NOMO-1 (cell line): ENCODE results near the gene SORBS2.

Source experiments
- DNase-seq, 2 experiments: peaks; one replicate each; lab custom pipeline; 2025; ENCODE audit not compliant: unreplicated experiment in 2 of 2; lab: John Stamatoyannopoulos, UW

The SORBS2 gene

DNA sequence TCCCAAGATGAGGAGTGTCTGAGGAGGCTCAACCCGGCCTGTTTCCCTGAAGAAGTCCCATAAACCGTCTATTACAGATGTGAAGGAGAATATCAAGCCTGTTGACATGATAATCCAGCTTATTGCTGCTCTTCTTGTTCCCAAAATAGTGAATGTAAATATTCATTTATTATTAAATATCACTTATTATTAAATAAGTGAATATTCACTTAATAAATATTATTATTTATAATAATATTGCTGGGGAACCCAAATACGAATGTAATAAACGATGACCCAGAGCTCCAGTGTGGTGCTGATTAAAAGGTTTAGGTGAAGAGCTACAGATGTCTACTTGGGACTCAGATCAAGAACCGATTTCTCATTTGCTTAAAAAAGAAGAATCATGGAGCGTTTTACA, 23.8 kb upstream of the SORBS2 start:
- DNase-seq, result no peak

DNA sequence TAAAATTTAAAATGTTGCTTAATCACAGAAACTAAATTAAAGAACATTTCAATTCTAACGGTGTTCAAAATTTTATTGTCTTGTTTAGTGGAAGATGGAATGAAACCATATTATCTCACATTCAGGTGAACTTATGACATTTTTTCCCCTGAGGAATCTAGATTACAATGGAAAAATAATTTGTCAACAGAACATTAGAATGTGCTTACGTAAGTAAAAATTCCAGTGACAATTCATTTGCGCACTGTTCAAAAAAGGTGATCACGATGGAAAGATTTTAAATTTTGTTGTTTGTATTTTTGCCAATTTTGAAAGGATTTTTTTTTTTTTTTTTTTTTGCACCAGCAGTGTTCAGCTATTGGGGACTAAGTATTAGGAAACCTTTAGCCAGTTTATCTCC, 23.3 kb upstream of the SORBS2 start:
- DNase-seq, result no peak

DNA sequence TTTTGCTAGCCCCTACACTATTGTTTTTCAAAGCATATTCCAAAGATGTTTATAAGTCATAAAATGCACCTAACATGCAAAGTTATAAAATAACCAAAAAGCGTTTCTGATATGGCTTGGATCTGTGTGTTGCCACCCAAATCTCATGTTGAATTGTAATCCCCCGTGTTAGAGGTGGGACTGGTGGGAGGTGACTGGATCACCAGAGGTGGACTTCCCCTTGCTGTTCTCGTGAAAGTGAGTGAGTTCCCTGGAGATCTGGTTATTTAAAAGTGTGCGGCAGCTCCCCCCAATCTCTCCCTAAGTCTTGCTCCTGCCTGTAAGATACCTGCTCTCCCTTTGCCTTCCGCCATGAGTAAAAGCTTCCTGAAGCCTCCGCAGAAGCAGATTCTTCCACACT, 22.8 kb upstream of the SORBS2 start:
- no peak for DNase-seq

DNA sequence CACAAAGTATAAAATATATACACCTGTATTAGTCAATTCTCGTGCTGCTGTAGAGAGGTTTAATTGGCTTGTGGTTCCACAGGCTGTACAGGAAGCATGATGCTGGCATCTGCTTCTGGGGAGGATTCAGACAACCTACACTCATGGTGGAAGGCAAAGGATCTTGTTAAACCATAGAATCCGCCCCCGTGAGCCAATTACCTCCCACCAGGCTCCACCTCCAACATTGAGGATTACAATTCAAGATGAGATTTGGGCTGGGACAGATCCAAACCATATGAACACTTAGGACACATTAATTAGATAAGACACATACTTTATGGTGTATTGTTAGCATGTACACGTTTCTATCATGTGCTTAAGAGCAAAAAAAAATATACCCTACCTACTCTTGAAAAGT, 22.1 kb upstream of the SORBS2 start:
- DNase-seq, result no peak

DNA sequence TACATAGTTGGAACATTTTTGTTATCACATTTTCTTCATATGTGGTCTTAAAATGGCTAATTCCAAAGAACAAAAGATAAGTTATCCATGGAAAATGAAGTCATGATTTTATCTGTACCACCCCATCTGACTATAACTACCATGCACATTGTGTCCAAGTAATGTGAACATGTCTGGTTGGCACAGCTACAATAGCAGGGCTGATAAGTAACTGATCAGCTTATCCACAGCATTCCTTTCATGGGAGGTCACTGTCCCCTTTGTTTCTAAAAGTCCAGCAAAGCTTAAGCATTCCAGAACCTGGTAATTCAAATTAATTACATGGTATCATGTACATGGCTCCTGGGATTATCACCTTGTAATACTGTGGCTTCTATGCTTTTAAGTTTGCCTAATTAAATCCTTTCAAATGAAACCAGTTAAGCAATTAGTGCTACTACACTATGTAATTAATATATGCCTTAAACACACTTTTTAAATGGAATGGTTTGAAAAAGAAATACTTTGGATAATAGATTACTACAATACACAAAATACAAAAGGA, 21.1 kb upstream of the SORBS2 start:
- no peak for DNase-seq

DNA sequence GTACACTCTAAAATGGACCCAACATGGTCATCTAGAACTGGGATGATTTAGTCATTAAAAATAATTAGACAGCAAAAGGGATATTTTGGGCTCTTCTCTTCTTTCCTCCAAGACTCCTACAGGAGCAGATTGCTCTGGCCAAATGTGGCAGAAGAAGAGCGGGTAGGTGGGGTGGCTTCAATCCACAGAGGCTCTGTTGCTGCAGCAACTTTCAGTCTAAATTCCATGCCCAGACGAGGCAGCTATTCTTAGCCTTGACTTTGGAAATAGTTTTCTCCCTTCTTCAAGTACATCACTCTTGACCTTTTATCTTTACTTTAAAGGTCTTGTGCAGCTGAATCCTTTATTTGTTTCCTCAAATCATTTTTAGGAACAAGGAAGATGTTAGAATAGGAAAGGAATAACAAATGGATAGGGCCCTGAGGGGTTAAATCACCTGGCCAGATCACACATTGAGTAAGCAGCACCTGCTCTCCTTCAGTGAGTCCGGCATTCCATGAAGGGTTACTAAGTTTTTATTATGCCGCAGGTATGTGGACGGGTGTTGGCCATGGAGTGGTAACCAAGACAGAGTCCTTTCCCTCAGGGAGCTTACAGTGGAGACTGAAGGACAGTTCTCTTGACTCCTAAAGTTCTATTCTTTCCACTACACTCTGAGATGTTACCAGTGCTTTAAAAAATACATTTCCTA, 19.3 kb upstream of the SORBS2 start:
- DNase-seq, result no peak

DNA sequence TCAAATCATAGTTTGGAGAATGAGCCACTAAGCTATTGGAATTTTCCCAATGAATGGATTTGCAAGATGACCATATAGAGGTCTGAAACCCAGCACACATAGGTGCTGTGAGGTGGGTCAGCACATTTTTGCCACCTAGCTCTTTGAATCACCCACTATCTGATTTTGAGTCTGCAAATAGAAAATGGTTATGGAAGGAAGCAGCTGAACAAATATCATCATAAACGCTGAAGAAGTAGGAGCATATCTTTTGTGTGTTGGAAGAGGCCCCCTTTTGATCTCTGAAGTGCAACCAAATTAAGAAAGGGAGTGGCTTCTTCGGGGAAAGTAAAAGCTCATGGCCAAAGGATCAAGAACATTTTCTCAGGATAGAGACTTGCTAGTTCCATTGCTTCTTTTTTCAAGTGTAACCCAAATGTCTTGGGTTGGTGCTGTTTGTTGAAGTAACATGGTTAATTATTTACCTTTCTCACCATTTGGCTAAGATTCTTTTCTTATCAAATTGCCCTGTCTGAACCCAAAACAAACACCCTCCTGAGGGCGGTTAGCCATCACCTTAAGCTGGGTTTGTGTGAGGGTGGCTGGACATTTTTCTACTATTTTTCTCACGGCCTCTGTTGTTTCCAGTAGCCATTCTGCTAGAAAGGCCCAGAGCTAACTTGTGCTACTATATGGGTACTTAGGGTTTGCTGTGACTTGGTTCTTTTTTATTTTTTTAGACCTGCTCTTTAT, 18.4 kb upstream of the SORBS2 start:
- no peak for DNase-seq

DNA sequence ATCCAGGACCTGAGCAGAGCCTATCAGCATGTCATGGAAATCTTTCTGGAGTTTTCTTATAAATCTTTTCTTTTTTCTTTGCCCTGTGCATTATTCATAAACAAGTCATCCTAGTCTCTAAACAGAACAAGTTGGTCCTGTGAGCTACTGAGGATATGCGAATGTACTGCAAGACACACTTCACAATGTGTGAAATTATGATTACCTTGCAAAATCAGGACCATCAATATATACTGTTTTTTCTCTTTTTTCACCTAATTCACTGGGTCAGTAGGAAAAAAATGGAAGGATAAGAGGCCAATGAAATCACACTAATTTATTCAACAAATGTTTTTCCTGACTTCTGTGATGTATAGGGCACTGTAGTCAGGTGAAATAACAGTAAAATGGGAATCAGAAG, 14.4 kb upstream of the SORBS2 start:
- no peak for DNase-seq

DNA sequence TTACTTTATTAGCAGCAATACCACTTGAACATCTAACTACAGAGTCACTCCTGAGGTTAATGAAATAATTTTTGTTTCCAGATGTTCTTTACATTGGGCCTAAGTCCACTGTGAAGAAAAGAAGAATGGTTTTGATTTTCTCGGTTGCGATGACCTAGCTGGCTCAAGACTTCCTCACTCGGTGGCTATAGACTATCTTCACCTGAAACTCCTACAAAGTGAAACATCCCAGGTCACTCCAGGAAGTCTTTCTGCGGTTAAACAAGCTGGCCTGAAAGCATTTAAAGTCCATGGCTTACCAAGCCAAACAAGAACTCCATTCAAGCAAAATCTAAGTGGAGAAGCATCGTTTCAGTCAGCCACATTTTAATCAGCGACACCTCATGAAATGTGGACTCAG, 13.7 kb upstream of the SORBS2 start:
- no peak for DNase-seq

DNA sequence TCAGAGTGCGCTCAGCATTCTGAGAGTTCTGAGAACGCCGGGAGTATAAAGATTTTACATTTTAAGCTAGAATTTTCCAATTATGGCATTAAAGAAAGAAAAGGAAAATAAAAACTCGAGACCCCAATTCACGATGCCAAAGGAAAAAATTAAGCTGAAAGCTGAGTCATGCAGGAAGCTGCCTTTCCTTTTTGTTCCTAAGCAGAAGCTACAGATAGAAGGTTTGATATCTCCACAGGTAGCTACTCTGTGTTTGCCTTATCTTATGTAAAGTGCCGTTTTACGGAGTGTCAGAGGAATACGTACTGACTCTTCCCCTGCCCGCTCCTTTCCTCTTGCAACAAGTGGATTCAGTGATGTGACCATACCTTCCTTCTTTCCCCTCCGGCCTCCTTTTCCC, 10.8 kb upstream of the SORBS2 start:
- DNase-seq, result no peak

DNA sequence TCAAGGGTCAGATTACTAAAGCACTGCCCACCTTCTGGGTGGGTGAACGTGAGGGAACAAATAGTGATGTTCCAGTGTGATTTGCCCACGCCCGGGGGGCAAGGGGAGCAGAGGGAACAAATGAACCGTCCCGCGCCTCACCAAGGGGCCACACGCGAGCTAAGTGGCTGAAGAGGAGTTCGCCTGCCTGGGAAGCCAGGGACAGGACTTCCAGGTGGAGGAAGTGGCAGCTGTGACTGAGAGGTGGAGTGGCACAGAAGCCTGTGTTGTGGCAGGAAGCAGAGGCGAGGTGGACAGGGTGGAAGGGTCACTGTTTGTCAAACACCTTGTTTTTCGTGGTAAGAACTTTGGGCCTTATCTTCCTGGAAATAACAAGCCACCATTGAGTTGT, 9.0 kb upstream of the SORBS2 start:
- DNase-seq, result no peak

DNA sequence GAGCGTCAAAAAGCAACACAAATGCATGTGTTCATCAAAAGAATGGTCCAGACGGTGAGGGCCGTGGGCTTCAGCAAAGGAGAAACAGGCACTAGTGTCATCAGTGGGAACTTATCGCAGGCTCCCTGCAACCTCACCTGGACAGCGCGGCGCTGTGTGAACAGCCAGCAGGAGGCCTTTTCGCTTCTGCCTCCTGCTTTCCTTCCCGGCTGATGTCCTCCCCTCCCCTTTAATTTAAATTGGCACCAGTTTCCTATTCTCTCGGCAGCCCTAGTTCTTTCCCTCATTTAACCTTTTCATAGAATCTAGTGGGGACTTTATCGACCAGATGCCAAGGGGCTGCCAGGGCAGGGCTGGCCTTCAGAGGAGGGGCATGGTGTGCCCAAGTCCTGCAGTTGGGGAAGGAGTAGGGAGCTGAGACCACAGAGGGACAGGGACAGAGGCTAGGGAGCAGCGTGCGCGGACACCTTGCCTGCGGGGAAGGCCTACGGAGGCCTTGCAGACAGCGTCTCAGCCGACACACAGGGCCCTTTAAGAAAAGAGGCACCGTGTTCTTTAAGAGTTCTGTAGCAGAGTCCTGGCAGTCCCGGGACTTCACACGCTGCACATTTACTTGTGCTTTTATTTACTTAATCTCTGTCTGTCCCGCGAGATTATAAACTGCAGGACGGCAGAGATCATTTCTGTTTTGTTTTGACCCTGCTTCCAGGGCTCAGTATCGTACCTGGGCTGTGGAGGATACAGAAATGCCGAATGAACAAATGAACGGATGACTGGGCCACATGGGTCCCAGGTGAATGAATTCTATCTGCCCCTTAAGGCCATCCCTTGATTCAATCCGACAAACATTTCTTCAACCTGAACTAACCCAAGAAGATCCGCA, 8.4 kb upstream of the SORBS2 start:
- no peak for DNase-seq

DNA sequence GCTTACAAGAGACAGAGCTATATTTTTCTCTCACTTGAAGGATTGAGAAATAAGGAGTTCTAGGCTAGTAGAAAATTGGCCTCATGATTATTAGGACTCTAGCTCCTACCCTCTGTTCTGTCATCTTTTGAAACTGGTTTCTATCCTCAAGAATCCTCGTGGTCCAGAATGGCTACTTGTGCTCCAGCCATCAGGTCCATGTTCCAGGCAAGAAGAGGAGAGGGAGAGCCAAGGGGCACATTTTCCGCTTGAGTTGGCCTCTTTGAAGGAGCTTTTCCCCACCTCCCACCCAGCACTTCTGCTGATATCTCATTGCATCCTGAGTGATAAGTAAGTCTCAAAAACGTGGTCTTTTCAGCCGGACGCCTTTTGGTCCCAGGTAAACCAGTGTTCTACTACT, 7.2 kb upstream of the SORBS2 start:
- DNase-seq, result no peak

DNA sequence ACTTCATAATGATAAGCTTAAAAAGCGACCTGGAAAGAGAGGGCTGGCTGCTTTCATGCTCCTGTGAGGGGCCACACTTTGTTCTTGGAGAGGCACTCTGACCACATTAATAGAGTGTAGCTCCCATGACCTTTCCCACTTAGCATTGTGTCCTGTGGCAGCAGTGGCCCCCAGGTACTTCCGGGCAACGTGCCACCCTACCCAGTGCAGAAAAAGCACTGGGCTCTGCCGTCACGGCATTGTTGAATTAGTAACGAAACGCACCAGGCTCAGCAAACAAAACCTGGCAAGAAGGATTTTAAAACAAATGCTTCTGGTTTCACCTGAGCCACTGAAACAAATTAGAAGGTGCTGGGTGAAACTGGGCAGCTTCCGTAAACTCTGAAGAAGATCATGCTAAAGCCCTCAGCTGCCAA, 5.4 kb upstream of the SORBS2 start:
- DNase-seq, result no peak

DNA sequence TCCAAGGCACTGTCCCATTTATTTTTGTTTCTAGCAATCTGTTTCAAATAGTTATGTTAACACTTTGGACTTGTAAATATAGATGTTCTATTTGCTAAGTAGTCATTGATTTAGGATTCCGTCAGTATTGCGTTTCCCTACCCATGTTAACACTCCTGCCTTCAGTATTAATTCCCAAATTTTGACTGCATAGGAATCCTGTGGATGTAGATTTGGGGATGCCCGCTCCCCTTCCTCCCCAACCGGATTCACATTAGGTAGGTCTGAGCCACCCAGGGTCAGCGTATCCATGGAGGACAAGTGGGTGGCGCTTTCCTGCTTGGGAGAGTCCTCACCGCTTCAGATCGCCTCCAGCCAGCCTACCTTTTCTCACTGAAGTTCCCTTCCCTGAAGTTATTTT, 1.1 kb upstream of the SORBS2 start:
- DNase-seq, result no peak

DNA sequence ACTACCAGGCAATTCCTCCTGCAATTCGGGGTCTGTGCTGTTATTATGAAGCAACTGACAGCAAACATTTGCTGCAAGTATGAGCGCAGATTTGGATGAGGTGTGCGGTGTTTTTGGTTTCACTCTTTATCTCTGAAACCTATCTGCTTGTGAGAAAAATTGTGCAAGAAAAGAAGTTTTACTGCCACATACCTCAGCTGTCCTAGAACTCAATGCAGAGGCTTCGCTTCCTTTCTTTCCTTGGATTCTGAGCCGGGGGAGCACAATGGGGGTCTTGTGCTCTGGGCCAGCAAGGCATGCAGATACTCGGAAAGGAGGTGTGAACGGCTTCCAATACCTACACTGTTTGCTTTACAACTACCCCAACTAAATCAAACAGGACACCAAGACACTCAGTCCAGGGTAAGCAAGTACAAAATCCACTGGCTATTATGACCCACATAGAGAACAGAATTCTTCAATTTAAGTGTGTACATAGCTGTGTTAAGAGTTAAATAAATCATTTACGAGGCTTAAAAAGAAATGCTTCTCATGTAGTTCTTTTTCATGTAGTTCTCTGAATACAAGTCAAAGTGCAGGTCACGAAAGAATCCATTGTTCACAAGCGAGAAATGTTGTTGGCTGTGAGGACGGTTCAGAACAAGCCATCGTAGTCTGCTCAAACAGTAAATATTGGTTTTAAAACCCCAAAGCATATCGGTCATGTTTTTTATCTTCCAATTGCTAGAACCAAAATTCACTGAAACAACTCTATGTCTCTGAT, 1.1 kb downstream of the SORBS2 start:
- no peak for DNase-seq

DNA sequence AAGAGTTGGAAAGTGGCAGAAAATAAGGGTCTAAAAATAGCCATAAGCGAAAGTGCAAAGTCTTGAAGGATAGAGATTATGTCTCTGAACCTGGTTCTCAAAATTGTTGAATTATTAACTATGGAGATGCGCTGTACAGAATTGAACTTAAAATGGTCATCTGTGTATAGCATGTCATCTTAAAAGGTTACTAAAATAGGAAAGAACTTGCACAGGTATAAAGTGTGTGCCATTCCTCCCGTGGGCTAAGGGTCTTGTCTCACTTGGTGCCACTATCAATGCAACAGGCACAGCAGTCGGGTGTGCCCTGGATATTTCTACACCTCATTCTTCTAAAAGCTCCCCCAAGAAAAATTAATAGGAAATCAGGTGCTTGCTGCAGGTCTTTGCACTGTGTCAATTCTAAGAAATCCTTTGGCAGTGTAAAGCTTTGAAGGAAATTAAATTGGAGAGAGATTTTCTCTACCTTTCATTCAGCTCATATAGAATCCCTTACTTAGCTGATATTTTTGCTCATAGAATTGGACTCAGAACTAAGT, 2.4 kb downstream of the SORBS2 start:
- no peak for DNase-seq

DNA sequence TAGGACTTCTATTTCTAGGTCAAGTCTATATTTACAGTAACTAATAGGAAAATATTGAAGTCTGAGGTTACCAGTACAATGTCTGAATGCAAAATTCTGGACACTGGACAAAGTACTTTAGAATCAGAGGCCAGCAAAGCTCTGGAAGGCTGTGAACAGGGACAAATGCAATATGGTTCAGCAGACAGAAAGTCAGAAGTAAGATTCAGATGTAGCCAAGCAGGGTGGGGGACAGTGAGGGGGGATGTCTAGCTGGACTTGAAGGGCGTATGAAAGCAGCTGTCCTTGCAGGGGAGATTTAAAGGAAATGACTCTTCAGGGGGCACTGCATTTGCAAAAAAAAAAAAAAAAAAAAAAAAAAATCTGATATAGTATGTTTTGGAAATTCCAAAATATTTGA, 2.9 kb downstream of the SORBS2 start:
- no peak for DNase-seq

DNA sequence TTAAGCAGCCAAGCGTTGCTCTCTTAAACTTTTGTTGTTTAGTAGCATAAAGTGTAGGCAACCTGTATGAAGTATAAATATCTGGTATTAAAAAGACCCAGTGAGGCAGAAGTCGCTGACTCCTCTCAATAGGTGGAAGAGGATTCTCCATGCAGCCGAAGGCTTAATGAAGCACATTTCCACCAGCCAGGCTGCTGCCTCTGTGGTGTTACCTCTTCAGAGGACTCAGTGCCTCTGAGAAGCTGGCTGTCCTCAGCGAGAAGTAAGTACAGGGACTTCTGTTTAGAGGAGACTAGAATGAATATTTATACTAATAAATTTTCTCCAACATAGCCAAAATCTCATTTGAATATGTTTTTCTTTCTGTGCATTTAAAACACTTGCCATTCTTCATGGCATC, 6.0 kb downstream of the SORBS2 start:
- DNase-seq, result no peak

DNA sequence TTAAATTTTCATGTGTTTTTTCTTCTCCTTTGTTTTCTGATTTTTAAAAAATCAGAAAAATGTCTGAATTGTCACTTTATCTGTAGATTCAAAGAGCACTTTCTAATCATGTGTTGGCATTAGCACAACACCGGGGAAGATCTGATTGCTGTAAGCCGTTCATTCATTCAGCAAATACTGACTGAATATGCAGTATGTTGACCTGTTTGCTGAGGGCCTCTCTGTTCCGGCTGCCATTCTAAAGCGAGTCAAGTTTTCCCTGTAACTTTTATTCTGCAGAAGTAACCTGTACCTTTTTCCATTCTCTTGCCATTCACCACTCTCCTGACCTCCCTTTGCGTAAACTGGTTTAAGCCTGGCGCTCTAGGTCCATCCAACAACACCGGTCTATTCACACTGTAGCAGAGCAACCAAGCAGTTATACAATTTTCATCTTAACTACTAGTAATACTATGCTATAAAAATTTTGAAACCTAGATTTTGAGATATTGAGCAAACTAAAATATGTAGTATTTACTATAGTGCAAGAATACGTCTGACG, 6.7 kb downstream of the SORBS2 start:
- DNase-seq, result no peak
